SU-DHL-6 (cell line): ENCODE measurements around the gene CCDC88C.

Experiments
- H2AFZ ChIP-seq: fragments of 200-600 bp; sonication (generic); 2 replicates; pipeline ENCODE4 v1.6.1; 2014; ENCODE audit warnings: low read depth, mild to moderate bottlenecking, moderate library complexity, mixed read lengths, antibody characterized with exemption, low read length; ENCODE audit not compliant: severe bottlenecking
- H3F3A ChIP-seq: fragments of 200-600 bp; shearing (Covaris generic); 2 replicates; pipeline ENCODE4 v1.6.0; 2016; ENCODE audit warnings: antibody characterized with exemption, mild to moderate bottlenecking; ENCODE audit not compliant: insufficient read depth
- H3K27ac ChIP-seq: fragments of 200-600 bp; sonication (generic); 2 replicates; pipeline ENCODE4 v1.5.1; 2016; ENCODE audit warnings: low read depth, mild to moderate bottlenecking, low read length, moderate library complexity, mixed read lengths
- H3K27me3 ChIP-seq: fragments of 200-600 bp; sonication (generic), shearing (Covaris generic); 2 replicates; pipeline ENCODE4 v1.6.0; 2014; ENCODE audit warnings: mild to moderate bottlenecking, low read length
- H3K36me3 ChIP-seq: fragments of 200-600 bp; sonication (generic); 2 replicates; pipeline ENCODE4 v1.6.1; 2014; ENCODE audit warnings: mild to moderate bottlenecking, low read length, mixed read lengths
- H3K4me2 ChIP-seq: fragments of 300-600, 200-600 bp; shearing (Covaris generic), sonication (generic); 2 replicates; pipeline ENCODE4 v1.6.0; 2014; ENCODE audit warnings: low read length, low read depth, mild to moderate bottlenecking; ENCODE audit not compliant: poor library complexity, severe bottlenecking
- H3K4me3 ChIP-seq: fragments of 200-600 bp; sonication (generic); 2 replicates; pipeline ENCODE4 v1.5.1; 2014; ENCODE audit warnings: antibody characterized with exemption, low read length, mild to moderate bottlenecking, mixed read lengths; ENCODE audit not compliant: insufficient read depth, poor library complexity, severe bottlenecking
- H3K79me2 ChIP-seq: fragments of 200-600 bp; sonication (generic); 2 replicates; pipeline ENCODE4 v1.6.1; 2014; ENCODE audit warnings: mild to moderate bottlenecking, low read length, moderate library complexity; ENCODE audit not compliant: insufficient read depth
- H3K9ac ChIP-seq: fragments of 200-600 bp; sonication (generic); 2 replicates; pipeline ENCODE4 v1.7.0; 2014; ENCODE audit warnings: mild to moderate bottlenecking, low read length
- H3K9me2 ChIP-seq: fragments of 200-600 bp; sonication (generic); replicated peaks from 2 replicates; pipeline ENCODE4 v1.6.1; 2014; ENCODE audit warnings: low read length; ENCODE audit not compliant: insufficient read depth
- H3K9me3 ChIP-seq: fragments of 200-600 bp; sonication (generic); 2 replicates; pipeline ENCODE4 v1.6.1; 2014; ENCODE audit warnings: low read length, mixed read lengths; ENCODE audit not compliant: insufficient read depth
- H4K20me1 ChIP-seq: fragments of 200-600 bp; sonication (generic); 2 replicates; pipeline ENCODE4 v1.6.1; 2014; ENCODE audit warnings: low read depth, mild to moderate bottlenecking, antibody characterized with exemption, low read length, moderate library complexity, mixed read lengths
- CTCF ChIP-seq: fragments of 200-600 bp; sonication (generic); IDR thresholded peaks from one replicate; pipeline ENCODE4 v1.5.1; 2017; ENCODE audit warnings: antibody characterized with exemption, mild to moderate bottlenecking, low read length, moderate library complexity; ENCODE audit not compliant: insufficient read depth, poor library complexity, severe bottlenecking
- EZH2phosphoT487 ChIP-seq: fragments of 200-600 bp; sonication (generic), shearing (Covaris generic); conservative IDR thresholded peaks from 2 replicates; pipeline ENCODE4 v1.6.1; 2018; ENCODE audit warnings: mild to moderate bottlenecking, antibody characterized with exemption, low read length, moderate library complexity, mixed read lengths

The CCDC88C gene

GRCh38 chr14:91458612-91459011, 41.0 kb upstream of the CCDC88C start:
- H3K4me3 ChIP-seq = no peak overlapping the region

GRCh38 chr14:91456283-91456682, 38.7 kb upstream of the CCDC88C start:
- peaks cover 9% of the 10 kb centered on the region for H4K20me1 ChIP-seq
- TF ChIP-seq CTCF (no peak), EZH2phosphoT487 (no peak)
- no peaks in the 10 kb centered on the region for H3K9me3 ChIP-seq
- 0 out of 2 replicates have a peak, but pooled peaks cover 12% of the 10 kb centered on the region for H3K79me2 ChIP-seq
- H3K27me3 ChIP-seq = no peaks in the 10 kb centered on the region
- no peak overlapping the region for H3K4me3 ChIP-seq
- no peak overlapping the region for H3K9ac ChIP-seq
- no peaks in the 10 kb centered on the region for H3K9me2 ChIP-seq
- no peak overlapping the region for H3K27ac ChIP-seq
- H3K36me3 ChIP-seq = peaks cover 44% of the 10 kb centered on the region
- no peak overlapping the region for H3K4me2 ChIP-seq
- H2AFZ ChIP-seq = no peak overlapping the region
- H3F3A ChIP-seq = peaks cover 47% of the 10 kb centered on the region

More at GRCh38 chr14:91458612-91459011, 41.0 kb upstream of the CCDC88C start:
- Histone ChIP-seq H4K20me1 (peaks cover 9% of the 10 kb centered on the region), H3K36me3 (peaks cover 58% of the 10 kb centered on the region), H3K27ac (no peak overlapping the region), H2AFZ (no peak overlapping the region), H3K79me2 (0 out of 2 replicates have a peak, but pooled peaks cover 3% of the 10 kb centered on the region), H3F3A (peaks cover 57% of the 10 kb centered on the region), H3K9ac (no peak overlapping the region), H3K27me3 (no peaks in the 10 kb centered on the region), H3K4me2 (no peak overlapping the region), H3K9me2 (no peaks in the 10 kb centered on the region), H3K9me3 (no peaks in the 10 kb centered on the region)
- TF ChIP-seq EZH2phosphoT487 = no peak
- TF ChIP-seq CTCF = no peak

DNA sequence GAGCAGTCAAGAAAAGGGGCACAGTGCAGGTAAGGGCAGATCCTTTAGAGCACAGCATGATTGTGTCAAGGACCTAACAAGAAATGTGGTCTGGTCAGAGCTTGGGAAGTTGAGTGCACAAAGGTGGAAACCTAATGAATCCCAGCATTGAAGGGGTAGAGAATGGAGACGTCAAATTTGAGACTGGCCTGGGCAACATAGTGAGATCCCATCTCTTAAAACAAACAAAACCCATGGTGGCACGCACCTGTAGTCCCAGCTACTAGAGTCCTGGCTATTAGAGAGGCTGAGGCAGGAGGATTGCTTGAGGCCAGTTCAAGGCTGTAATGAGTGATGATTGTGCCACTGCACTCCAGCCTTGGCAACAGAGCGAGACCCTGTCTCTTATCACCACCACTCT, 37.0 kb upstream of the CCDC88C start:
- H3K9ac ChIP-seq = no peak overlapping the region
- no peaks in the 10 kb centered on the region for H3K9me2 ChIP-seq
- H3K79me2 ChIP-seq = 0 out of 2 replicates have a peak, but pooled peaks cover 12% of the 10 kb centered on the region
- no peaks in the 10 kb centered on the region for H3K27me3 ChIP-seq
- peaks cover 44% of the 10 kb centered on the region for H3F3A ChIP-seq
- H3K36me3 ChIP-seq = peaks cover 34% of the 10 kb centered on the region
- H4K20me1 ChIP-seq = peaks cover 9% of the 10 kb centered on the region
- no peak overlapping the region for H3K27ac ChIP-seq
- H3K9me3 ChIP-seq = no peaks in the 10 kb centered on the region
- no peak overlapping the region for H3K4me2 ChIP-seq
- H2AFZ ChIP-seq = no peak overlapping the region
- TF ChIP-seq EZH2phosphoT487 = no peak
- no peak for TF ChIP-seq CTCF
- H3K4me3 ChIP-seq = no peak overlapping the region
